ENCODE data around the gene SLC9A3.
"Not testable (repeated sequence)": the region's sequence is repeated elsewhere in the genome, so short reads cannot be mapped to it uniquely, and the experiment has no call there.

The SLC9A3 gene

GRCh38 chr5:524234-524972 lies at the start of gene SLC9A3:
SLC9A3 (minus strand) TSS chr5:524449.
- no peak for DNase-seq (ENCODE audit: low read depth)

DNA sequence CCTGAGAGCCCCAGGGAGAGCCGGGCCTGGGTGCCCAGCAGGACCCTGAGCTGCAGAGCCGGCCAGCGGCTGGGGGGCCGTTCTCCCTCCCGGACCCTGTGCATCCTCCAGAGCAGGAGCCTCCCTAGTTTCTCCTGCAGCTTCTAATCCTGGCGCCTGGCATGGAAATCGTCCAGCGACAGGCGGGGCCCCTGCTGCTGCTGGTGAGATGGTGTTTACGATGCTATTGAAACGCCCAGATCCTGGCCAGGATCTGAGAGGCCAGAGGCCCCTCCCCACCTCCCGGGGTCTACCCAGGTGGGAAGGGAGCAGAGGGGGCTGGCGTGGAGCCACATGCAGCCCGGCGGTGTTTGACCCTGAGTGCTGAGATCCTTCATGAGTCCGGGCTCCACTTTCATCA lies 49.7 kb upstream of the SLC9A3 start:
- no peak for DNase-seq (ENCODE audit: low read depth)

GRCh38 chr5:573206-573605 lies 49.0 kb upstream of the SLC9A3 start:
- DNase-seq (ENCODE audit: low read depth) = no peak

- DNase-seq (ENCODE audit: low read depth) = no peak
These were observed 48.3 kb upstream of the SLC9A3 start for GRCh38 chr5:572398-573019.

GRCh38 chr5:571791-572190 lies 47.5 kb upstream of the SLC9A3 start:
- DNase-seq (ENCODE audit: low read depth) = no peak

- no peak for DNase-seq (ENCODE audit: low read depth)
These were observed 46.6 kb upstream of the SLC9A3 start for GRCh38 chr5:570886-571285.

DNA sequence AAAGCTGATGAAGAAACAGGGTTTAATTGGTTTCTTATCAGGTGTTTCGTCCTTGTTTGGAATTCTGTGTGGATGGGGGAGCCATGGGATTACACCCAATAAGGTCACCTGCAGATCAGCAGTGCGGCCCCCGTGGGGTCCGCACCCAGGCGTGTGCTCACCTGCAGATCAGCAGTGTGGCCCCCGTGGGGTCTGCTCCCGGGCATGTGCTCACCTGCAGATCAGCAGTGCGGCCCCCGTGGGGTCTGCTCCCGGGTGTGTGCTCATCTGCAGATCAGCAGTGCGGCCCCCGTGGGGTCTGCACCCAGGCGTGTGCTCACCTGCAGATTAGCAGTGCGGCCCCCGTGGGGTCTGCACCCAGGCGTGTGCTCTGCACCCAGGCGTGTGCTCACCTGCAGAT lies 46.2 kb upstream of the SLC9A3 start:
- DNase-seq (ENCODE audit: low read depth) = no peak

GRCh38 chr5:569868-570361 lies 45.7 kb upstream of the SLC9A3 start:
- no peak for DNase-seq (ENCODE audit: low read depth)

GRCh38 chr5:569358-569867 lies 45.2 kb upstream of the SLC9A3 start:
- DNase-seq (ENCODE audit: low read depth) = no peak

DNA sequence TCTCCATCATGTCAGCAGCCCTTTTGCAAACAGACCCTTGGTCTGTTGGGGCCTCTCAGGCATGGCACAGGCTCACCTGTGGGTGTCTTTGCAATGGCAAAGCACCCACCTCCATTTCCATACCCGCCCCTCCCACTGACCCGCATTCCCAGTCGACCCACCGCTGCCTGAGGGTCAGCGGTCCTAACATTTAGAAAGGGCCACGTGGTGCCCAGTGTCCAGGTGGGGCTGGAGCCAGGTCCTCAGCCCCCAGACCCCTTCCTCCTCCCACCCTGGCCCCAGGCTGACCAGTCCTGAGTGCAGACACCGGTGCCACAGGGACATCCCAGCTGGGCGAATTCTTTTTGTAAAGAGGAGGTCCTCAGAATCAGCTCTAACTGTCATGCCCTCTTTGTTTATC lies 44.6 kb upstream of the SLC9A3 start:
- DNase-seq (ENCODE audit: low read depth) = no peak

DNA sequence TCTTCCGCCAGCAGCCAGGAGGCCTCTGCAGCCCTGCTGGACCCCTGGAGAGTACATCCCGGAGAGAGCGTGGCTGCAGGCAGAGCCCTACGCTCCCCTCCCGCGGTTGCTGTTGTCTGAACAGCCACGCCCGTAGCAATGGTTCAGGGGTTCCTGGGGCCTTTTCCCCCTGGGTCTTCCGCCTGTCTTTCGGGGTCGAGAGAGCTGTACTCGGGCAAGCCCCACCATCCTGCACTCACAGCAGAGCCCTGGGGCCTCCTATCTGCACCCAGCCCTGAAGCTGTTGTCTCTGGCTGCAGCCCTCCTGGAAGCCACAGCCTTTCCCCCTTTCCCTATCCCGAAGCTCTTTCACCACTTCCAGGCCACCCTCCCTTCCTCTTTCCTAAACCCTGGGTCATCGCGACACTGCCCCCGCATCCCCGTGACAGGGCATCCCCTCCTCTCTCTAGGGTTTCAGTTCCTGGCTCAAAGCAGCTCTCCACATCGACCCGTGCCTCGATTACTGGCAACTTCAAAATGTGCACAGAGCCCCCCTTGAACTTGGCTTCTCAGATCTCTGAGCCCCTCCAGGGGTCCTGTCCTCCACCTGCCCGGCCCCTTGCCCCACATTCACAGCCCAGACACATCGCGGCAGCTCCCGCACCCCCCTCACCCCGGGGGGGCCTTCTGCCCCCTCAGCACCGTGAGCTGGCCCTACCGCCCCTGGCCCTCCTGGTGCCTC lies 44.0 kb upstream of the SLC9A3 start:
- DNase-seq (ENCODE audit: low read depth) = no peak

DNA sequence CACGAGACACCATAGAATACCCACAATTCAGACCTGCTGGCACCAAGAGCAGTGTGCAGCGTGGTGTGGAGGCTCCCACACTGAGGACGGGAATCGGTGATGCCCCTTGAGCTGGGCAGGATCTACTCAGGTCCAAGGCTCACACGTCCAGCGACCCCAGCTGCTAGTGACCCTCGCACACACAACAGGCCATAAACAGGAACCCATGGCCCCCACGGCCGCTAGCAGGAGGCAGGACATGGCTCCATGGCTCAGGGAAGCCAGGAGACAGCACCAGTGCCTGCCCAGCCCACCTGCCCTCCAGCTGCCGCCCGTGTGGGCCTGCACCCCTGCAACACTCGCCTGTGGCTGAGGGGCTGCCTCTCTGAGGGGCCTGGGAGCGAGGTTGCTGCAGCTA lies 43.4 kb upstream of the SLC9A3 start:
- no peak for DNase-seq (ENCODE audit: low read depth)

GRCh38 chr5:566636-567309 lies 42.5 kb upstream of the SLC9A3 start:
- no peak for DNase-seq (ENCODE audit: low read depth)

GRCh38 chr5:565782-566440 lies 41.7 kb upstream of the SLC9A3 start:
- peak; percentile 40 for DNase-seq (ENCODE audit: low read depth)

GRCh38 chr5:561408-561807 lies 37.2 kb upstream of the SLC9A3 start:
- DNase-seq (ENCODE audit: low read depth) = no peak

- DNase-seq (ENCODE audit: low read depth) = no peak
These were observed 36.5 kb upstream of the SLC9A3 start for GRCh38 chr5:560792-561166.

- no peak for DNase-seq (ENCODE audit: low read depth)
These were observed 34.7 kb upstream of the SLC9A3 start for GRCh38 chr5:558871-559503.

- DNase-seq (ENCODE audit: low read depth) = no peak
These were observed 34.1 kb upstream of the SLC9A3 start for GRCh38 chr5:558326-558725.

DNA sequence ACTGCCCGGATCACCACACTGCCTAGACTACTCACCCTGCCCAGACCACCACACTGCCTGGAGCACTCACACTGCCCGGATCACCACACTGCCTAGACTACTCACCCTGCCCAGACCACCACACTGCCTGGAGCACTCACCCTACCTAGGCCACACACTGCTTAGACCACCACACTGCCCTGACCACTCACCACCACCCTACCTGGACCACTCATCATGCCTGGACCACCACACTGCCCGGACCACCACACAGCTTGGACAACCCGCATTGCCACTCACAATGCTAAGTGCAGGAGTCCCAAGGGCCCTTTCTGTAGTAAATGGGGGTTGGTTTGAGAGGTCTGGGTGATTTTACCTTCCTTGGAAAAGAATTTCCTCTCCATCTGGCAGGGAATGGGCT lies 33.7 kb upstream of the SLC9A3 start:
- not testable (repeated sequence) for DNase-seq (ENCODE audit: low read depth)

- DNase-seq (ENCODE audit: low read depth) = no peak
These were observed 32.7 kb upstream of the SLC9A3 start for GRCh38 chr5:556909-557441.

- no peak for DNase-seq (ENCODE audit: low read depth)
These were observed 30.9 kb upstream of the SLC9A3 start for GRCh38 chr5:555058-555623.

All from iris pigment epithelial cell (primary cell).